HG02588 (cell line): ENCODE measurements around the gene ISCA2.
"Not testable (repeated sequence)": the region's sequence is repeated elsewhere in the genome, so short reads cannot be mapped to it uniquely, and the experiment has no call there.

ENCODE experiments used
- ATAC-seq: cut with Tn5 transposase; IDR thresholded peaks from one replicate; pipeline ENCODE4 v1.9.1; 2021; ENCODE audit warnings: mild to moderate bottlenecking, moderate library complexity; ENCODE audit not compliant: unreplicated experiment

The ISCA2 gene

DNA sequence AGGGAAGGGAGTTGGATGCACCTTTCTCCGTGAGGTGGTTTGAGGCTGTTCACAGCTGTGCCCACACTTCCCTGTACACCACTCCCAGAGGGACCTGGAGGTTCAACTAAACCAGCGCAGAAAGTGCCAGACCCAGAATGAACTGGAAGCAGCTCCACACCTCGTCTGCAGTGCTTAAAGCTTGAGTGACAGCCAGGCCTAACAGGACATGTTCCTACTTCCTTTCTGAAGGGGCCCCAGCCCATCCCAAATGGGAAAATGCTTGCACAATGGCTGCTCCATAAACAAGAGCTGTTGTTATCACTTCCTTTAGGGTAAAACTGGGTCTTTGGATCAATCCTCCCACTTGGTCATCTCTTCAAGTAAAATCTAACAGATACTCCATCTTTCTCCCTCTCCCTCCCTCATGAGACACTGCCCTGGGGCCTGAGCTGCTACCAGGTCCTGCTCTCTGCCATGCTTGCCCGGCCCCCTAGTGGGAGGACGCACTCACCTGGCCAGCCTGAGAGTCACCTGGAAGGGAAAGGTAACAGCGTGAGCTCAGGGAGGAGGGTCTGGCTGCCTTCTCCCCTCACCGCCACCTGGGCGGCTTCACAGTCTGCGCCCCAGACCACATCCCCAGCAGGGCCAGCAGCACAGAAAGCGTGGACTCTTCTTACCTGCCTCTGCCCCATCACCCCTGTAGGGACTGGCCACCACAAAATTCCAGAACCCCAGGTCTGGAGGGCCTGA is 33.5 kb downstream of the ISCA2 start:
- no peak for ATAC-seq

DNA sequence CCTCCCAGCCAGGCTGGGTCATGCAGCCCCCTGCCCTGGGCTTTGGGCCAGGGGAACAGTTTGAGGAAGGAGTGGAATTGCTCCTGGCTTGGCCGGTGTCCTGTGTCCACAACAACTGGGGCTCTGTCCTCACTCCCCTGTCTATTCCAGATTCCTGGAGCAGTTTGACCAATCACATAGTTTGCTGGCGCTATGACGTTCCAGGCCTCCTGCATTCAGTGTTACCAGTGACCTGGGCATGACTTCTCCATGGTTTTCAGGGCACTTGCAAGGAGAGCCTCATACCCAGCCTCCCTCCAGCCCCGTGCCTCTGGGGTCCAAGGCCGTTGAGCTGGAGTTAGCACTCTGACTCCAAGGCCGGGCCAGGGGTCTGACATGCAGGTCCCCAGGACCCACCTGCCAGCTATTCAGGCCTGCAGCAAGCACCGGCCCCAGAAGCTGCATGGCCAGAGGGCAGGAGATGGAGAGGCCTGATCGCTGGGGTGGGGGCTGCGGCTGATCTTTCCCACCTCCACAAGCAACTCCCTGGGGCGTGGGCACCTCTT is 34.2 kb downstream of the ISCA2 start:
- ATAC-seq = no peak

DNA sequence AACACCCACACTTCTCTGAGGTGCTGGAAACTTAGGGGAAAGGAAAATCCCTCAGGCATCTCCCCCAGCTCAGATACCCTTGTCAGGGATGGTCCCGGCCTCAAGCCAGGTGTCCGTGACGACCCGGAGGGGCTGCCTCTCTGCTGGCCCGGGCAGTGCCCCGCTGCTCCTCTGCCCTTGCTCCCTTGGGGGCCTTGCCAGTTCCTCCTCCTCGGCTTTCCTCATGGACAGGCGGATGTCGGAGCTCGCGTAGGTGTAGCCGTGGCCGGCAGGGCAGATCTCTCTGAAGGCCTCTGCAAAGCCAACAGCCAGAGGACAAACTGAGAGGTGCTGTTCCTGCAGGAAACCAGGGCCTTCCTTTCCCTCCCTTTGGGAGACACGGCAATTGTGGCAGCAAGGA is 34.8 kb downstream of the ISCA2 start:
- no peak for ATAC-seq

DNA sequence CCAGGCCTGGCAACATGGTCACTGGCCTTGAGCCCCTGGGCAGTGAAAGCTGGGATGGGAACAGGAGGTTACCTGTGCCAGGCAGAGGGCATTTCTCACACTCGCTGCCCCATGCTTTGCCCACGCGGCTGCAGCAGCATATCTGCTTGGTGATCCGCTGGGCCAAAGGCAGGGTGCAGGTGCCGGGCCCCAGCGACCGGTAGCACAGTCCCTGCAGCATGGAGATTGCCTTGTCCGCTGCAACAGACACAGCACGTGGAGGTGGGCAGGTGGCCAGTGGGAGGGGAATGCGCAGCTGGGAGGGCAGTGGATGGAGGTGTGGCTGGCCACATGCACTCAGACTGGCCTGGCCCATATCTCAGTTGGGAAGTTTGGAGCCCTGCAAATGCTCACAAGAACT is 35.3 kb downstream of the ISCA2 start:
- no peak for ATAC-seq

DNA sequence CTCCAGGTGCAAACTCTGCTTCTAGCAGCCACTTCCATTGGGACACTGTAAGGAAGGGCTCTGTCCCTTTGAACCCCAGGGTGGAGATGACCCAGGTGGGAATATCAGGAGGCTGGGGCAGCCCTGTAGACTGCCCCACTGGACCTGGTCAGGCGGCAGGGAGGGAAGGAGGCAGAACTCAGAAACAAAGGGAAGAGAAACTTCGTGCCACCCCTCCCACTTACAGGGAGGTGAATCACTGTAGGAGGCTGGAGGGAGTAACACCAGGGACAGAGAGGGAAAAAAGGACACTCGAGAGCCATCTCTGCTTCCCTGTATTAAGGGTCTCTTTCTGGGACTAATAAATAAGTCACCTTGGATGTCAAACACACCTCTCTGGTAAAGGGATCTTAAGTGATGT is 37.4 kb downstream of the ISCA2 start:
- ATAC-seq = no peak

DNA sequence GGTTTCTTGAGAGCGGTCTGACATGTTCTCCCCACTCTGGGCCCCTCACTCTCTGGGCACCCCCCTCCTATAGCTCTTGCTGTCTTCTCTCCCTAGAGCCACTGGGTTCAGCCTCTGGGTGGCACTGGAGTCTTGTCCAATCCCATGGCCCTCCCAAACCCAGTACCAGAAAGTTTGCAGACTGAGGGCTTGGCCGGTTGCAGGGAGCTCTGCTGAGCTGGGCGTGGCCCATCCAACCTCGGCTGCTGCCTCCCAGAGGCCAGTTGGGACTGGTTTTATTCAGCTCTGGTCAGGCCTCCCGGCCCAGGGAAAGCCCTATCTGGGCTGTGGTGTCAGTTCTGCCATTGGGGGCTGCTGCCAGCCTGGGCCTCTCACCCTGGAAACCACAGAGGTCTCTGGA is 37.9 kb downstream of the ISCA2 start:
- no peak for ATAC-seq

DNA sequence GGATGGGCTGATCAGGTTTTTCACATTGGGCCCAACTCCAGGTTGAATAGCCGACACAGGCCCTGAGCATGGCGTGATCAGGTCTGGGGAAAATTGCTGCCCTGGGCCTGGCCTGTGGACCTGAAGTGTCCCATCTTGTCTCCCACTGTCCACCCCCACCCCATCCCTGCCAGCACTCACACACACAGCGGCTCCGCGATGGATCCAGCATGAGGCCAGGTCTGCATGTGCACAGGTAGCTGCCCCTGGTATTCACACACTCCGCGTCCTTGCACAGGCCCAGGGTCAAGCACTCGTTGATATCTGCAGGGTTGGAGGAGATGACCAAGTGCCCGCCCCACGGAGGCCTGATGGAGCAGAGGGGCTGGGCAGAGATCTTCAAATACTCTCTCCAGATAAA is 38.7 kb downstream of the ISCA2 start:
- ATAC-seq = no peak

DNA sequence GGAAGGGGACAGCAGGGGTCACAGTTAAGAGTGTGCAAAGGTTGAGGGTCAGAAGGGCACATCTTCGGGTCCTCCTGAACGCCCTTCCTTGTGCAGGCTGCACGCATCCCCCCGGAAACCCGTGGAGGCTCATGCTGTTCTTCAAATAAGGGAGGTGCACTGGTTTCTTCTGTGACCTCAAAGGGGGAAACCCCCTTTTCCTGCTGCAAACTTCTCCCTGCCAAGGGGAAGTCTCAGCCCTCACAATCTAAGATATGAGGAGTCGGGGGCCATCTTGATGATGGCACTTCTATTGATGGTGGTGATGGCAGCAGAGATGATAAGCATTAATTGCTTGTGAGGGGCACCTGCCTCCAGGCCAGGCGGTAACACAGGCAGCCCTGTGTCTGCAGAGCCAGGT is 40.0 kb downstream of the ISCA2 start:
- ATAC-seq = no peak

DNA sequence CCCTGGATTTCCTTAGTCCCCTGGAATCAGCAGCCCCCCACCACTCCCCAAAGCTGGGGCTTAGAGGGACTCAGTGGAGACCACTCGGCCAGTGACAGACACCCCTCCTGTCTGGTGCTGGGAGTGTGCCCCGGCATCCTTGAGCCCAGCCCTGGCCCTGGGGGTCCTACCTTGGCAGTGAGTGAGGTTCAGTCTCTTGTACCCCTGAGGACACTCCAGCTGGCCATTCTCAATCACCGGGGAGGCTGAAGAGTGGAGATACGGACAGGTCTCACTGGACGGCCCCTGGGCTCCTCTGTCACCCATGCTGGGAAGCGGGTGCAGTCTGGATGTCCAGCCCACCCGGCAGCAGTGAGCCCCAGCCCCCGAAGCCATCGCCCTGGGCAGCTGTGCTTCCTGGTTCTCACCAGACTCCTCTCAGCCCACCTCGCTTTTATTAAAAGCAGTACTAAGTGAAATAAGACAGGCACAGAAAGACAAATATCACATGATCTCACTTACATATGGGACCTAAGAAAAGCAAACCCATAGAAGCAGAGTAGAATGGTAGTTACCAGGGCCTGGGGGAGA is 42.3 kb downstream of the ISCA2 start:
- no peak for ATAC-seq

DNA sequence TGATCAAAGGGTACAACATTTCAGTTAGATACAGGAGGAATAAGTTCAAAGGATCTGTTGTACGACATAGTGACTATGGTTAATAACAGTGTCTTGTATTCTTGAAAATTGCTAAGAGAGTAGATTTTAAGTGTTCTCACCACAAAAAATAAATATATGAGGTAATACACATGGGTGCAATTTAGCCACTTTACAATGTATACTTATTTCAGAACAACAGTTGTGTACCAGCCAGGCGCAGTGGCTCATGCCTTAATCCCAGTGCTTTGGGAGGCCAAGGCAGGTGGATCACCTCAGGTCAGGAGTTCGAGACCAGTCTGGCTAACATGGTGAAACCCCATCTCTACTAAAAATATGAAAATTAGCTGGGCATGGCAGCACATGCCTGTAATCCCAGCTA is 42.8 kb downstream of the ISCA2 start:
- not testable (repeated sequence) for ATAC-seq

DNA sequence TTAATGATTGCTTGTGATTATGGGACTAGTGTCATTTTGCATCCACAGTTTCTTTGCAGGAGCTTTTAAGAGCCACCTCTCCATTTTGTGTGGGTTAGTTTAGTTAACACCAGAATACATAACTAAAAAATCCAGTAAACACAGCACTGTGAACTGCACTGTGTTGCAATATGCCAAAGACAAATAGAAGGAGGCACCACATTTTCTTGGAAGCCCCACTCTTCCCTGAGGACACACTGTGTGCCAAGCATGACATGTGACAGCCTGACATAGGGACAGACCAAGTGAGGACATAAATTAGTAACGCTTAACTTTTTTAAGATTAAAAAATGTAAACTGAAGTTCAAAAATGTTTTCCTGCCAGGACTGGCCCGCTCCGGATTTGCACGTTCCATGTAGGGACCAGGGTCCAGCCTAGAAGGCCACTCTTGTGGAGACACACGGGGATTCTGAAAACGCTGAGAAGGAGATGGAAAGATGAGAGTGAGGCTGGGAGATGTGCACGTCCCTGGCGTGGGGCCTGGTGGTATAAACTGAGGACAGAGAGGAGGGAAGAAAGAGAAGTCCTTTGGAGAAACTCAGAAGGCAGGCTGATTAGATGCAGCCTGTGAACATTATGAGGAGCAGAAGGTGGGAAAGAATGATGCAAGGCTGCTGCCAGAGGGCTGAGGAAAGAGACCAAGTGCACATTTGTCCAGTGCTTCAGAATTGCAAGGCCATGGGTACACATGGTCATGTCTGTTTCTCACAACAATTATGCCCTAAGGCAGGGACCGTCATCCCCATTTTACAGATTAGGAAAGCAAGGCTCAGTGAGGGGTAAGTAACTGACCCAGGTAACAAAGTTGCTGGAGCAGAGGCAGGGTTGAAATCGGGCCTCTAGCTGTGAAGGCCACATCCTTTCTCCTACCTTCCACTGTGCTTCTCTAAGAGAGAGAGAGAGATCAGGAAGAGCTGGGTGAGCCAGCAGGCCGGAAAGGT is 45.1 kb downstream of the ISCA2 start:
- ATAC-seq = no peak

DNA sequence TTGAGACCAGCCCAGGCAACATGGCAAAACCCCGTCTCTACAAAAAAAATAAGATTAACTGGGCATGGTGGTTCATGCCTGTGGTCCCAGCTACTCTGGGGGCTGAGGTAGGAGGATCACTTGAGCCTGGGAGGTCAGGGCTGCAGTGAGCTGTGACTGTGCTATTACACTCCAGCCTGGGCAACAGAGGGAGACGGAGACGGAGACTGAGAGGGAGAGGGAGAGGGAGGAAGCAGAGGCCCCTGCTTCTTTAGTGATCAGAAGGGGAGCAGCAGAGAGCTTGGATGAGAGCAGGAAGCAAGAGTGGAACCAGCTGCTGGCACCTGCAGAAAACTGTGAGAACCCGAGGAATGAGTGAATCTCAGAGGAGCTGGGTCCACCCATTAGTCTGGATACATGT is 45.9 kb downstream of the ISCA2 start:
- ATAC-seq = no peak

DNA sequence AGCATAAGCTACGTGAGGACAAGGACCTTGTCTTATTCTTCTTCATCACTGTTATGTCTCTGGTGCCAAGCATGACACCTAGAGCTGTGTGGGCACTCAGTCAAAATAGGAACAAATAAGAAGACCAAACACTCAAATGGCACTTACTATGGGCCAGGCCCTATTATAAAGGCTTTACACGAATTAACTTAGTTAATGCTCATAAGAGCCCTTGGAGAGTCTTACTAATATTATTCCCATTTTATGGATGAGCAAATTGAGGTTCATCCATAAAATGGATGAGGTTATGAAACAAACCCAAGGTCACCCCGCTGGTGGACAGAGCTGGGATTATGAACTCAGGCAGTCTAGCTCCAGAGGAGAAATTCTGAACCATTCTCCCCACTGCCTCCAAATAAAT is 47.7 kb downstream of the ISCA2 start:
- no peak for ATAC-seq

DNA sequence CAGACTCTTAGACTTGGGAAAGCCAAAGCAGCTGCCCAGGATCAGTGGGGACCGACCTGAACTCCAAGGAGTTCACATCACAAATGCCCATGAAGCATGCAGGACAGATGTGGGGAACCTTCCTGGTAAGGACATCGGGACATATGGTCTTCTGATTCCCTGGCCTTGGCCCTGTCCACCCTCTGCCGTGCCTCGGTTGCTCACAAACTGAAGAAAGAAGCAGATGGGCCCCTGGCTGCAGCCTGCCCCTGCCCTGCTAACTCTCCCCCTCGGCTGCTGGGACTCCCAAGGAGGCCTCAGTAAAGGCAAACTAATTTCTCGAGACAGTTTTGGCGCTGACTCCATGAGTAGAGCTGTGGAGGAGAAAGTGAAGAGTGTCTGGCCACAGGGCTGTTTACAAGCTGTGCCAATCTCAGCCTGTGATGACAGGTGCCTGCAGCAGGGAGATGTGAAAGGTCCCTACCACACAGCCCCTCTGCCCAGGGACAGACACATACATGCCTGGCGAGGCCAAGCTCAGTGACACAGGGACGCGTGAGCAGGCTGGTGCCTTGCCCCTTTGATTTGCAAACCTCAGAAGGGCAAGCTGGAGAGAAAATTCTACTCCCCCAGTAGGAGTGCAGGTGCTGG is 48.6 kb downstream of the ISCA2 start:
- ATAC-seq = no peak

DNA sequence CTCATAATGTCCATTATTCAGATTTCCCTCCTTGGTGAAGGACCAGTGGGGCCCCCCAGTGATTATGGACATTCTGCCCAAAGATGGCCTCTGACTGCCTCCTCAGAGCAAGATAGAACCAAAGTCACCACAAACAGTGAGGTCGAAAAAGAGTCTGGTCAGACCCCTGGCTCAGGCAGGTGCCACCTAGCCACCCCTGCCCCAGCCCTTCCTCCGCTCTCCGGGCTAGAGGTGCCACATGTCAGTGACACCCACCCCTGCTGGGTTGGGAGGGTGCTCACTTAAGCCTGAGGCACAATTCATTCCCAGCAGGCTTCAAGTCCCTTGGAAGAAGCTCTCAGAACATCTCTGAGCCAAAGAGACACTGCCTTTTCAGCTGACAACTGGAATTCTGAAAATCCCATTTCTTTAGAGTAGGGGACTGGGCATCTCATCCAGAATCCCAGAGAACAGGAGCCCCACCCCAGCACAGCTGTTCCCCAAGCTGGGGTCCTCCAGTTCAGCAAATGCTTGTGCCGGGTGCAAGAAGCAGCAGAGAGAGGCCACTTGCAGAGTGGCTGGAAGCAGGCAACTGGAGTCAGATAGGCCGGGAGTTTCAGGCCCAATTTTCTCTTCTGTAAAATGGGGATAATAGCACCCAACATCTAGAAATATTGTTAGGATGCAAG is 50.3 kb downstream of the ISCA2 start:
- ATAC-seq = no peak

DNA sequence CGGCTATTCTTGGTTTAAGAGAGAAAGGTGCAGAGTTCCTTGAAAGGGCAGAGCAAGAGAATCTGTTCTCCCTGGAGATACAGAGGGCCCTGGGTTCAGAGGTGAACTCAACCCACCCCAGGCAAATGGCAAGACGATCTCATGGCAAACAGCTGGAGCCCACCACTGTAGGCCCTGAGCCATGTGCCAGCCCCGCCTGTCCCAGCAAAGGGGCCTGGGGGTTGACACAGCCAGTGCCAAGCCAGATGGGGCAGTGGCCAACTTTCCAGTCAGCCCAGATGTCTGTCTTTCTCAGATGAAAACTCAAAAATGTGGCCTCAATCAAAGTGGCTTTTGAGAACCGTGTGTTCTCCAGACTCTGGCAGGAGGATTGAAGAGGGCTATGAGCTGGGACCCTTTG is 51.8 kb downstream of the ISCA2 start:
- no peak for ATAC-seq

DNA sequence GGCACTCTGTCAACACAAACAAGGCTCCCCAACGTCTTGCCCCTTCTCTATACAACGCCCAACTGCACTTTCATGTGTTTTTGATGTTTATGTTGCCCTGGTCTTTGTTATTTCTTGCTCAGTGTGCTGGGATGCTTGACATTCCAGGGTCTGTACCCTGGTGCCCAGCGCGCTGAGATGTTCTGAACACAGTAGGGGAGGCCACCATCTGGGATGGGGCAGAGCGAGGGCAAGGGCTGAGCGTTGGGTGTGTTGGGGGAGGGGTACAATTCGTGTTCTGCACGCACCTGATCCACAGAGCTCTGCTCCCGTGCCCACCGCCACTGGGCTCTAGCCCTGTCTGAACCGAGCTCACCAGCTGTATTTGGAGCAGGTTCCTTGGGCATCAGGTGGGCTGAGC is 52.9 kb downstream of the ISCA2 start:
- ATAC-seq = no peak
